Neutrophil (primary cell): Measurements from ENCODE around the gene MCTP2.

Experiments
- H3K27ac ChIP-seq: fragments of 200-600 bp; sonication (generic); 2 replicates; pipeline ENCODE4 v1.5.1; 2016; ENCODE audit warnings: mild to moderate bottlenecking, moderate library complexity
- H3K27me3 ChIP-seq: fragments of 200-600 bp; sonication (generic); 2 replicates; pipeline ENCODE4 v1.6.0; 2016; ENCODE audit warnings: mild to moderate bottlenecking
- H3K36me3 ChIP-seq: fragments of 200-600 bp; sonication (generic); 2 replicates; pipeline ENCODE4 v1.5.1; 2017
- H3K4me1 ChIP-seq, 2 experiments: fragments of 200-600 bp in 1 of 2; sonication (generic) in 1 of 2; 1 replicate in 1 of 2; 2 replicates in 1 of 2; pipeline versions ENCODE4 v1.5.1 to v1.6.1; 2013 to 2016; ENCODE audit warnings: low read depth in 1 of 2, low read length in 1 of 2, mild to moderate bottlenecking in 1 of 2, moderate library complexity in 1 of 2; ENCODE audit not compliant: control insufficient read depth in 1 of 2, insufficient read depth in 1 of 2
- H3K4me3 ChIP-seq, 2 experiments: fragments of 200-600 bp in 1 of 2; sonication (generic) in 1 of 2; 1 replicate in 1 of 2; 2 replicates in 1 of 2; pipeline ENCODE4 v1.5.1; 2013 to 2016; ENCODE audit warnings: low read depth in 1 of 2, low read length in 1 of 2, mild to moderate bottlenecking in 1 of 2, moderate library complexity in 1 of 2
- H3K9me3 ChIP-seq: fragments of 200-600 bp; sonication (generic); 2 replicates; pipeline ENCODE4 v1.5.1; 2016
- CTCF ChIP-seq: fragments of 200-600 bp; sonication (generic); IDR thresholded peaks from 2 replicates; pipeline ENCODE4 v1.5.1; 2016; ENCODE audit warnings: antibody characterized with exemption

The MCTP2 gene

GRCh38 chr15:94263341-94264273, 32.2 kb downstream of the MCTP2 start:
- TF ChIP-seq CTCF, result no peak
- Histone ChIP-seq H3K27ac (peak overlapping the region; percentile 63), H3K4me1 (peaks cover 29 to 36% of the 10 kb centered on the region in 2 experiments), H3K36me3 (peaks cover 9% of the 10 kb centered on the region), H3K27me3 (no peaks in the 10 kb centered on the region), H3K9me3 (no peaks in the 10 kb centered on the region), H3K4me3 (no peak overlapping the region)

GRCh38 chr15:94265009-94265408, 33.6 kb downstream of the MCTP2 start:
- no peak for TF ChIP-seq CTCF
- Histone ChIP-seq H3K27me3 (no peaks in the 10 kb centered on the region), H3K9me3 (no peaks in the 10 kb centered on the region), H3K27ac (peak overlapping the region; percentile 9), H3K4me3 (no peak overlapping the region), H3K4me1 (peaks cover 17 to 27% of the 10 kb centered on the region in 2 experiments), H3K36me3 (peaks cover 9% of the 10 kb centered on the region)

GRCh38 chr15:94265982-94266381, 34.6 kb downstream of the MCTP2 start:
- Histone ChIP-seq H3K36me3 (peaks cover 4% of the 10 kb centered on the region), H3K4me3 (no peak overlapping the region), H3K27me3 (no peaks in the 10 kb centered on the region), H3K27ac (no peak overlapping the region), H3K4me1 (peaks cover 17 to 24% of the 10 kb centered on the region in 2 experiments), H3K9me3 (no peaks in the 10 kb centered on the region)
- TF ChIP-seq CTCF, result no peak

GRCh38 chr15:94266789-94267188, 35.4 kb downstream of the MCTP2 start:
- Histone ChIP-seq H3K27me3 (no peaks in the 10 kb centered on the region), H3K27ac (peak overlapping the region; percentile 58), H3K4me3 (no peak overlapping the region), H3K4me1 (peaks cover 17 to 29% of the 10 kb centered on the region in 2 experiments), H3K36me3 (no peaks in the 10 kb centered on the region), H3K9me3 (no peaks in the 10 kb centered on the region)
- TF ChIP-seq CTCF, result no peak

GRCh38 chr15:94269954-94270353, 38.6 kb downstream of the MCTP2 start:
- Histone ChIP-seq H3K27me3 (no peaks in the 10 kb centered on the region), H3K9me3 (no peaks in the 10 kb centered on the region), H3K27ac (no peak overlapping the region), H3K4me1 (peaks cover 26 to 49% of the 10 kb centered on the region in 2 experiments), H3K36me3 (no peaks in the 10 kb centered on the region), H3K4me3 (no peak overlapping the region)
- no peak for TF ChIP-seq CTCF
